GM23338 (cell line): ENCODE results near the gene SYP. TPM values are rescaled to one million over a fixed set of nuclear protein-coding genes. Genes with fewer than 3 reads are reported as not detected.

Experiments used
- ATAC-seq: fragments of 200-7000 bp; cut with Tn5 transposase; 3 replicates; pipeline ENCODE4 v1.9.1; 2020
- DNase-seq: peaks from one replicate; pipeline ENCODE4 v3.0.0-alpha.2; 2015; ENCODE audit warnings: low spot score
- H2AFZ ChIP-seq: fragments of 200-600 bp; sonication (generic); 2 replicates; pipeline ENCODE4 v1.8.0; 2016; ENCODE audit warnings: antibody characterized with exemption, mild to moderate bottlenecking, moderate library complexity
- H3F3A ChIP-seq: fragments of 200-600 bp; sonication (generic); replicated peaks from 2 replicates; pipeline ENCODE4 v1.8.0; 2017; ENCODE audit warnings: antibody characterized with exemption, mixed run types, low read depth
- H3K27ac ChIP-seq: fragments of 200-600 bp; sonication (generic); 2 replicates; pipeline ENCODE4 v1.6.1; 2016; ENCODE audit warnings: low read depth
- H3K27me3 ChIP-seq: fragments of 200-600 bp; sonication (generic); 2 replicates; pipeline ENCODE4 v1.8.0; 2016; ENCODE audit warnings: mild to moderate bottlenecking, mixed run types, moderate library complexity; ENCODE audit not compliant: insufficient read depth
- H3K36me3 ChIP-seq: fragments of 200-600 bp; sonication (generic); 2 replicates; pipeline ENCODE4 v1.8.0; 2016; ENCODE audit warnings: mild to moderate bottlenecking; ENCODE audit not compliant: insufficient read depth
- H3K4me1 ChIP-seq: fragments of 200-600 bp; sonication (generic); 2 replicates; pipeline ENCODE4 v1.8.0; 2016; ENCODE audit warnings: mild to moderate bottlenecking, moderate library complexity; ENCODE audit not compliant: insufficient read depth
- H3K4me2 ChIP-seq: fragments of 200-600 bp; sonication (generic); 2 replicates; pipeline ENCODE4 v1.7.1; 2017; ENCODE audit warnings: mixed run types
- H3K4me3 ChIP-seq: fragments of 200-600 bp; sonication (generic); 2 replicates; pipeline ENCODE4 v1.6.1; 2016; ENCODE audit warnings: mixed run types
- H3K79me2 ChIP-seq: fragments of 200-600 bp; sonication (generic); replicated peaks from 2 replicates; pipeline ENCODE4 v1.8.0; 2017; ENCODE audit warnings: mild to moderate bottlenecking; ENCODE audit not compliant: insufficient read depth
- H3K9me2 ChIP-seq: fragments of 200-600 bp; sonication (generic); 2 replicates; pipeline ENCODE4 v1.8.0; 2017; ENCODE audit not compliant: insufficient read depth
- H4K20me1 ChIP-seq: fragments of 200-600 bp; sonication (generic); replicated peaks from 2 replicates; pipeline ENCODE4 v1.8.0; 2017; ENCODE audit warnings: mild to moderate bottlenecking; ENCODE audit not compliant: insufficient read depth
- H3K27ac Mint-ChIP-seq: 2 replicates; pipeline ENCODE4 v1.8.0; 2020; ENCODE audit warnings: inconsistent platforms, mild to moderate bottlenecking, moderate library complexity, mixed read lengths
- H3K27me3 Mint-ChIP-seq: 3 replicates; pipeline ENCODE4 v1.8.0; 2022; ENCODE audit warnings: low read depth, mild to moderate bottlenecking, moderate library complexity, mixed read lengths, inconsistent platforms; ENCODE audit not compliant: insufficient read depth, poor library complexity
- H3K36me3 Mint-ChIP-seq: 3 replicates; pipeline ENCODE4 v1.8.0; 2021; ENCODE audit warnings: low read depth, mild to moderate bottlenecking, inconsistent platforms, moderate library complexity, mixed read lengths
- H3K4me1 Mint-ChIP-seq: 3 replicates; pipeline ENCODE4 v1.8.0; 2020; ENCODE audit warnings: mild to moderate bottlenecking, inconsistent platforms, mixed read lengths
- H3K4me3 Mint-ChIP-seq: 3 replicates; pipeline ENCODE4 v1.8.0; 2021; ENCODE audit warnings: moderate library complexity, mild to moderate bottlenecking, inconsistent platforms, mixed read lengths
- H3K9me3 Mint-ChIP-seq: 3 replicates; pipeline ENCODE4 v1.8.0; 2020; ENCODE audit warnings: moderate library complexity, mild to moderate bottlenecking, inconsistent platforms, mixed read lengths
- CREB1 ChIP-seq: fragments of 250-450 bp; sonication (Bioruptor Pico); IDR thresholded peaks from 2 replicates; pipeline ENCODE4 v1.5.0; 2020; ENCODE audit warnings: low read depth, mild to moderate bottlenecking, moderate library complexity
- EZH2 ChIP-seq: fragments of 200-600 bp; sonication (generic); IDR thresholded peaks from one replicate; pipeline ENCODE4 v1.8.0; 2017; ENCODE audit warnings: antibody characterized with exemption, mild to moderate bottlenecking, low read depth; ENCODE audit not compliant: unreplicated experiment
- JUNB ChIP-seq: IDR thresholded peaks from one replicate; pipeline ENCODE4 v1.6.1; 2016; ENCODE audit warnings: antibody characterized with exemption; ENCODE audit not compliant: unreplicated experiment
- NANOG ChIP-seq: IDR thresholded peaks from 2 replicates; pipeline ENCODE4 v1.6.1; 2016; ENCODE audit warnings: antibody characterized with exemption, borderline replicate concordance
- POLR2AphosphoS5 ChIP-seq: IDR thresholded peaks from 2 replicates; pipeline ENCODE4 v1.6.1; 2016; ENCODE audit warnings: antibody characterized with exemption, low read depth
- ZNF114 ChIP-seq: fragments of 250-450 bp; sonication (Bioruptor Pico); IDR thresholded peaks from 2 replicates; pipeline ENCODE4 v1.5.0; 2020; ENCODE audit warnings: mild to moderate bottlenecking, moderate library complexity
- ZNF331 ChIP-seq: fragments of 250-450 bp; sonication (Bioruptor Pico); IDR thresholded peaks from 2 replicates; pipeline ENCODE4 v1.5.0; 2020; ENCODE audit warnings: low read depth, mild to moderate bottlenecking, moderate library complexity
- polyA plus RNA-seq: library from polyadenylated mRNA; unstranded; fragments of >200 nt; fragmentation: Nextera tagmentation; extraction: Ambion mirVana; gene quantifications from 2 replicates; pipeline ENCODE4 v1.2.1, GENCODE V29; 2016
- total RNA-seq: library from RNA; depleted of rRNA; stranded (reverse); fragments of >200 nt; shearing (Covaris generic); gene quantifications from 2 replicates; pipeline ENCODE4 v1.2.3, GENCODE V29; 2014
- TF ChIP-seq, protein P1 (sequence below), 2 experiments: fragments of 200-600 bp in 1 of 2; sonication (generic) in 1 of 2; conservative IDR thresholded peaks; 2 replicates each; pipeline versions ENCODE4 v1.5.1 to v1.6.1; 2016 to 2017; ENCODE audit warnings: antibody characterized with exemption in 2 of 2, low read depth in 2 of 2, mild to moderate bottlenecking in 2 of 2, moderate library complexity in 1 of 2
- TF ChIP-seq, protein P2 (sequence below): IDR thresholded peaks from one replicate; pipeline ENCODE4 v1.6.1; 2018; ENCODE audit warnings: antibody characterized with exemption; ENCODE audit not compliant: unreplicated experiment
- TF ChIP-seq, protein P3 (sequence below): IDR thresholded peaks from 2 replicates; pipeline ENCODE4 v1.6.1; 2016; ENCODE audit warnings: antibody characterized with exemption

Gene SYP
- total and polyA plus RNA-seq, 2 experiments from 2014 or later = 3.7 to 9.1 TPM

DNA sequence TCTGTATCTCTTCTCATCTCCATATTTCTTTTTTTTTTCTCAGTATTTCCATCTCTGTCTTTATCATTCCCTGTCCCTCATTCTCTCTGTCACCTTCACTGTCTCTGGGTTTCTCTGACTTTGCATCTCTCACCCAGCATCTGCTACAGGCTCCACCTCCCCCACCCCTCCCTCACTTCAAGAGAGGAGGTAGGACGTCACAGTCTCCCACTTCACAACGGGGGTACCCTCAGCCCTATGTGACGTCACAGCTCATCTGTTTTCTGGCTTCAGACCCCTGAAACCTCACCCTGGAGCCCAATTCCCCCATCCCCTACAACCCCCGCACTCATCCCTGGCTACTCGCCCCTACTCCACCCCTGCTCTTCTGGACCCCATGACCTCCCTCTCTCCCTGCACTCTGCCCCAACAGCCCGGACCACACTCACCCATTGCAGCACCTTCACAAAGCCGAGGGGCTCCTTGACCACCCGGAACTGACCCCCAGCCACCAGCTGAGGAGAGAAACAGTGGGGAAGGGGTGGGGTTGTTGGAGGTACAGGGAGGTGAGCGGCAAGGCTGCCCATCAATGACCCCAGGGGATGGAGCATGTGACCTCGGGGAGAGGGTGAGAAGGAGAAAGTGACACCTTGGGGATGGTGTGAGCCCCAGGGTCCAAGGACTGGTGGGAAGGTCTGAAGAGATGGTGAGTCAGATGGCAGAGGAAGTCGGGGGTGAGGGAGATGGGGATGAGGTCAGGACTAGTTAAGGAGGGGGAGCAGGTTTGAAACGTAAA is 1.3 kb downstream of the SYP start:
- peak overlapping the region; percentile 71 for H3K4me3 Mint-ChIP-seq
- peaks cover 2% of the 10 kb centered on the region for H3K27me3 Mint-ChIP-seq
- H3K27ac Mint-ChIP-seq = no peak overlapping the region
- H3K4me1 Mint-ChIP-seq = peaks cover 20% of the 10 kb centered on the region
- Histone ChIP-seq H3K4me2 (peak overlapping the region; percentile 79), H3K36me3 (no peaks in the 10 kb centered on the region), H3K27ac (no peak overlapping the region), H3K79me2 (no peaks in the 10 kb centered on the region), H2AFZ (no peak overlapping the region), H3K9me2 (no peaks in the 10 kb centered on the region), H4K20me1 (no peaks in the 10 kb centered on the region), H3K4me3 (peak overlapping the region; percentile 58), H3K4me1 (no peaks in the 10 kb centered on the region), H3K27me3 (no peaks in the 10 kb centered on the region), H3F3A (no peaks in the 10 kb centered on the region)
- DNase-seq (peak; percentile 18), ATAC-seq (peak; percentile 14)
- no peaks in the 10 kb centered on the region; the same call in 2 of the 3 replicates for H3K36me3 Mint-ChIP-seq
- H3K9me3 Mint-ChIP-seq = no peaks in the 10 kb centered on the region
- TF ChIP-seq CREB1 (CRISPR knock-in tag) (peak; percentile 79), NANOG (no peak)

DNA sequence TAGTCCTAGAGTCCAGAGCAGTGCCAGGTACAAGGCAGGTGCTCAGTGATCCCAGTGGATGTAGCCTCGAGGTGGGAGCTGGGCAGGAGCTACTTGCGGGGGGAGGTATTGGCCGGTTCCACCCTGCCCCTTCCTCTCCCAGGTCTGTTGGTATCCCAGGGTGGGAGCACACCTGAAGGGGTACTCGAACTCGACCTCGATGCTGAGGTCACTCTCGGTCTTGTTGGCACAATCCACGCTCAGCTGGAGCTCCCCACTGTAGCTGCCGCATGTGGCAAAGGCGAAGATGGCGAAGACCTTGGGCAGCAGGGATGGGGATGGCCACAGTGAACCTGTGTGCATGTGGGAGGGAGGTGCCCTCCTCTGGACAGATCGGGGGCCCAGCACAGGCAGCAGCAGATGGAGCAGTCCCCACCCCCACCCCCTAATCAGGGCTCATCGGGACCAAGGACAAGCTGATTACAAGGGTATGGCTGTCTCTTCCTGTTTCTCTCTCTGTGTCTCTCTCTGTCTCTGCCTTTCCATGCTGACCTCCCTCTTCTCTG is 2.4 kb downstream of the SYP start:
- TF ChIP-seq, protein P1, sequence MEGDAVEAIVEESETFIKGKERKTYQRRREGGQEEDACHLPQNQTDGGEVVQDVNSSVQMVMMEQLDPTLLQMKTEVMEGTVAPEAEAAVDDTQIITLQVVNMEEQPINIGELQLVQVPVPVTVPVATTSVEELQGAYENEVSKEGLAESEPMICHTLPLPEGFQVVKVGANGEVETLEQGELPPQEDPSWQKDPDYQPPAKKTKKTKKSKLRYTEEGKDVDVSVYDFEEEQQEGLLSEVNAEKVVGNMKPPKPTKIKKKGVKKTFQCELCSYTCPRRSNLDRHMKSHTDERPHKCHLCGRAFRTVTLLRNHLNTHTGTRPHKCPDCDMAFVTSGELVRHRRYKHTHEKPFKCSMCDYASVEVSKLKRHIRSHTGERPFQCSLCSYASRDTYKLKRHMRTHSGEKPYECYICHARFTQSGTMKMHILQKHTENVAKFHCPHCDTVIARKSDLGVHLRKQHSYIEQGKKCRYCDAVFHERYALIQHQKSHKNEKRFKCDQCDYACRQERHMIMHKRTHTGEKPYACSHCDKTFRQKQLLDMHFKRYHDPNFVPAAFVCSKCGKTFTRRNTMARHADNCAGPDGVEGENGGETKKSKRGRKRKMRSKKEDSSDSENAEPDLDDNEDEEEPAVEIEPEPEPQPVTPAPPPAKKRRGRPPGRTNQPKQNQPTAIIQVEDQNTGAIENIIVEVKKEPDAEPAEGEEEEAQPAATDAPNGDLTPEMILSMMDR (conservative IDR thresholded peaks at IDR 0.05; ENCODE audit: low read depth in 2 of 2) = no peak
- TF ChIP-seq CREB1 (CRISPR knock-in tag) (no peak), JUNB (no peak), ZNF331 (CRISPR knock-in tag) (no peak), EZH2 (no peak), ZNF114 (no peak), NANOG (no peak), POLR2AphosphoS5 (no peak)
- TF ChIP-seq, protein P2, sequence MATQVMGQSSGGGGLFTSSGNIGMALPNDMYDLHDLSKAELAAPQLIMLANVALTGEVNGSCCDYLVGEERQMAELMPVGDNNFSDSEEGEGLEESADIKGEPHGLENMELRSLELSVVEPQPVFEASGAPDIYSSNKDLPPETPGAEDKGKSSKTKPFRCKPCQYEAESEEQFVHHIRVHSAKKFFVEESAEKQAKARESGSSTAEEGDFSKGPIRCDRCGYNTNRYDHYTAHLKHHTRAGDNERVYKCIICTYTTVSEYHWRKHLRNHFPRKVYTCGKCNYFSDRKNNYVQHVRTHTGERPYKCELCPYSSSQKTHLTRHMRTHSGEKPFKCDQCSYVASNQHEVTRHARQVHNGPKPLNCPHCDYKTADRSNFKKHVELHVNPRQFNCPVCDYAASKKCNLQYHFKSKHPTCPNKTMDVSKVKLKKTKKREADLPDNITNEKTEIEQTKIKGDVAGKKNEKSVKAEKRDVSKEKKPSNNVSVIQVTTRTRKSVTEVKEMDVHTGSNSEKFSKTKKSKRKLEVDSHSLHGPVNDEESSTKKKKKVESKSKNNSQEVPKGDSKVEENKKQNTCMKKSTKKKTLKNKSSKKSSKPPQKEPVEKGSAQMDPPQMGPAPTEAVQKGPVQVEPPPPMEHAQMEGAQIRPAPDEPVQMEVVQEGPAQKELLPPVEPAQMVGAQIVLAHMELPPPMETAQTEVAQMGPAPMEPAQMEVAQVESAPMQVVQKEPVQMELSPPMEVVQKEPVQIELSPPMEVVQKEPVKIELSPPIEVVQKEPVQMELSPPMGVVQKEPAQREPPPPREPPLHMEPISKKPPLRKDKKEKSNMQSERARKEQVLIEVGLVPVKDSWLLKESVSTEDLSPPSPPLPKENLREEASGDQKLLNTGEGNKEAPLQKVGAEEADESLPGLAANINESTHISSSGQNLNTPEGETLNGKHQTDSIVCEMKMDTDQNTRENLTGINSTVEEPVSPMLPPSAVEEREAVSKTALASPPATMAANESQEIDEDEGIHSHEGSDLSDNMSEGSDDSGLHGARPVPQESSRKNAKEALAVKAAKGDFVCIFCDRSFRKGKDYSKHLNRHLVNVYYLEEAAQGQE = no peak
- TF ChIP-seq, protein P3, sequence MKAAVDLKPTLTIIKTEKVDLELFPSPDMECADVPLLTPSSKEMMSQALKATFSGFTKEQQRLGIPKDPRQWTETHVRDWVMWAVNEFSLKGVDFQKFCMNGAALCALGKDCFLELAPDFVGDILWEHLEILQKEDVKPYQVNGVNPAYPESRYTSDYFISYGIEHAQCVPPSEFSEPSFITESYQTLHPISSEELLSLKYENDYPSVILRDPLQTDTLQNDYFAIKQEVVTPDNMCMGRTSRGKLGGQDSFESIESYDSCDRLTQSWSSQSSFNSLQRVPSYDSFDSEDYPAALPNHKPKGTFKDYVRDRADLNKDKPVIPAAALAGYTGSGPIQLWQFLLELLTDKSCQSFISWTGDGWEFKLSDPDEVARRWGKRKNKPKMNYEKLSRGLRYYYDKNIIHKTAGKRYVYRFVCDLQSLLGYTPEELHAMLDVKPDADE = no peak
- no peak for ATAC-seq

More for the DNA sequence above, 2.4 kb downstream of the SYP start:
- H3K4me3 Mint-ChIP-seq = no peak overlapping the region; the same call in 2 of the 3 replicates
- Histone ChIP-seq H3K27me3 (no peaks in the 10 kb centered on the region), H3K36me3 (no peaks in the 10 kb centered on the region), H3K4me1 (no peaks in the 10 kb centered on the region), H3K4me2 (no peak overlapping the region), H3K27ac (no peak overlapping the region), H3K79me2 (no peaks in the 10 kb centered on the region), H3K4me3 (no peak overlapping the region), H2AFZ (no peak overlapping the region), H3K9me2 (no peaks in the 10 kb centered on the region), H3F3A (no peaks in the 10 kb centered on the region), H4K20me1 (no peaks in the 10 kb centered on the region)
- no peak overlapping the region for H3K27ac Mint-ChIP-seq
- H3K9me3 Mint-ChIP-seq = no peaks in the 10 kb centered on the region
- no peaks in the 10 kb centered on the region for H3K27me3 Mint-ChIP-seq
- DNase-seq = no peak
- peaks cover 27% of the 10 kb centered on the region for H3K4me1 Mint-ChIP-seq
- H3K36me3 Mint-ChIP-seq = no peaks in the 10 kb centered on the region; the same call in 2 of the 3 replicates
